GOT3 (cell line): ENCODE measurements around the gene GRIK5.
"Not testable (repeated sequence)": the region's sequence is repeated elsewhere in the genome, so short reads cannot be mapped to it uniquely, and the experiment has no call there.

Source experiments
- DNase-seq: peaks from one replicate; lab custom pipeline; 2025; ENCODE audit warnings: mixed read lengths; lab: John Stamatoyannopoulos, UW

The GRIK5 gene

DNA sequence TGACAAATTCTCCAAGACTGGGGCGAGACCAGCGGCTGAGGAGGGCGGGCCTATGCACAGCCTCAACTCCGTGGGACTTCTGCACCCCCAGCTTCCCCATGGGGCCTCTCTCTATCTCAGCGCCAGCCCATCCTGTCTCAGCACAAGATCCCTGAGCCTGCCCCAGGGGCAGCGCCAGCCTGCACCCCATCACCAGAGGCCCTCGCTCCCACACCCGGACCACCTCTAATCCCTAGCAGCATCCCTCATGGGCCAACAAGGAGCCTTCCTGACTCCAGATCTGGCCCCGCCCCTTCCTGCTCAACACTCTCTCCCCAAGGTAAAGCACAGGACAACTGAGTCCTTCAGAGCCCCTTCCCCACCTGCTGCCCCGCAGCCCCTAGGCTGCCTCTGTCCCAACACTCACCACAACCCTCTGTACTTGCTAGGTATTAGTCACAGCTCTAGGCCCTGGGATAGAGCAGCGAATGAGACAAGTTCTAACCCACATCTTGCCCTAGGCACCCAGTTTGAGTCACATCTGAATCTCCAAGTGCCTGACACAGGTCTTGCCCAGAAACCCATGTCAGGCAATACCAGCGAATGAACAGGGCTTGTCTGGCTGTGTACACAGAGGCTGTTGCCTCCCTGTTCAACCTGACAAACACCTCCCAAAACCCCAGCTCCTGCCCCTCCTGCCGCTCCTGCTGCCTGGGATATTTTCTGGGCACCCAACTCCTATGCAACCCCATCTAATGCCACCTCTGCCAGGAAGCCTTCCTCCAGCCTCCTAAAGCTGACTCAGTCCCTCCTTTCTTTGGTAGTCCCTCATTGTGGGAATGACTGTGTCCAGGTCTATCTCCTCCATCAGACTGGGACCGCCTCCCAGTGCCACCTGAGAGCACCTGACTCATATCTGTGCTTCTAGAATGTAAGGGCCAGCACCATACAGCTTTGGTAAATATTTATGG is 18.6 kb downstream of the GRIK5 start:
- no peak for DNase-seq

DNA sequence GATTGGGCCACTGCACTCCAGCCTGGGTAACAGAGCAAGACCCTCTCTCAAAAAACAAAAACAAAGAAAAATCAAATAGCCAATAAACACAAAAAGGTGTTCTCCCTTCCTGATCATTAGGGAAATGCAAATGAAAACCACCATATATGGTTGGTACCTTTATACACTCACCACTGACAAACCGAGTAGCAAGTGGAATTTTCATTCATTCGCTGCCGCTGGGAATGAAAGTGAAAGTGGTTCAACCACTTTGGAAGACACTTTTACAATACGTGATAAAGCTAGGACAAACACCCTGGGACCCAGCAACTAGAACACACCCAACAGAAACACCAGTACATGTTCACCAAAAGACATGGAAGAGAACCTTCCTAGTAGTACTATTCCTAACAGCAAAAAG is 21.0 kb downstream of the GRIK5 start:
- DNase-seq = no peak

DNA sequence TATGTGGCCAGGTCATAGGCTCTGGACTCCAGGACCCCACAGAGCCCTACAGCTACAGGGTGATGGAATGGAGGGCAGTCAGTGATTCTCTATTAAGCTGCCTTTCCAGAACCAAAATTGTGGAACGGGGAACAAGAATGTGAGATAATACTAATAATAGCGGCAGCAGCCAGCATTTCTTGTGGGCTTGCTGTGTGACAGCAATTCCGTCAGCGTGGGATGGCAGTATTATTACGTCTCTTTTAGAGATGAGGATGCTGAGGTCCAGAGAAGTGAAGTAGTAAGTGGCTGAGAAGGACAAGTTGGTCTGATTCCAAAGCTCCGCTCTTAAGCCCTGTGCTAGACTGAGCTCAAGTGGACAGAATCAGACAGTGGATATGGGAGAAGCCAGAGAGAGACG is 24.4 kb downstream of the GRIK5 start:
- no peak for DNase-seq

DNA sequence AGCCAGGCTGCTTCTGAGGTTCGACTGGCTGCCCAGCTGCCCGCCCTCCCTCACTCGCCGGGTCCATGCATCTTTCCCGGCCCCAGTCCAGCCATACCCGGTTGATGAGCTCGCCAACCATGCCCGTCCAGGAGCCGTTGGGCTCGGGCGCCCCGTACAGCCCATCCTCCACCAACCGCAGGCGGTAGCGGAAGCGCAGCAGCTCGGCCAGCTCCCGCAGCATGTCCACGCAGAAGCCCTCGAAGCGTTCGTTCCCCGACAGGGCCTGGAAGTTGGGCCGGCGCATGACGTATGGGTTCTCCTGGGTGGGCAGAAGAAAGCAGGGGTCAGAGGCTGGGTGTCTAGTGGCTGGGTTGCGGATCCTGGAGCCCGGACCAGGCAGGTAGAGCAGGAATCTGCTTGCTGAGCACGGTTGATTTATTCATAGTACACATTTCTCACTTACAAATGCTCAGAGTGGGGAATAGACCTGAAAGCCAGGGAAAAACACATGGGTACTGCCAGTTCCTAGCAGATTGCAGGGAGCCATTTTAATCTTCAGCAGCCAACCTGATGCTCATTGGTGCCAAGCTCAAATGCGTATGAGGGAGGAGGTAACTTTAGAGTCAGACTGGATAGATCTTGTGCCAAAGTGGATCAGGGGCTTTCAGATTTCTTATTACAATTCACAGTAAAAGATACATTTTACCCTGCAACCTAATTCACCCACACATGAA is 27.4 kb downstream of the GRIK5 start:
- no peak for DNase-seq

DNA sequence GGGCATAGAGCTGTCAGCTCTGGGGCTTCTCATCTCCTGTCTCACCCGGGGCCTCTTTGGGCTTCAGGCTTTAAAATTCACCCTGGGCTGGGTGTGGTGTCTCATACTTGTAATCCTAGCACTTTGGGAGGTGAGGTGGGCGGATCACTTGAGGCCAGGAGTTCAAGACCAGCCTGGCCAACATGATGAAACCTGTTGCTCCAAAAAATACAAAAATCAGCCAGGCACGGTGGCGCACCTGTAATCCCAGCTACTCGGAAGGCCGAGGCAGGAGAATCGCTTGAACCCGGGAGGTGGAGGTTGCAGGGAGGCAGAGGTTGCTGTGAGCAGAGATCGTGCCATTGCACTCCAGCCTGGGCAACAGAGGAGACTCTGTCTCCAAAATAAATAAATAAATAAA is 29.5 kb downstream of the GRIK5 start:
- DNase-seq = not testable (repeated sequence)

DNA sequence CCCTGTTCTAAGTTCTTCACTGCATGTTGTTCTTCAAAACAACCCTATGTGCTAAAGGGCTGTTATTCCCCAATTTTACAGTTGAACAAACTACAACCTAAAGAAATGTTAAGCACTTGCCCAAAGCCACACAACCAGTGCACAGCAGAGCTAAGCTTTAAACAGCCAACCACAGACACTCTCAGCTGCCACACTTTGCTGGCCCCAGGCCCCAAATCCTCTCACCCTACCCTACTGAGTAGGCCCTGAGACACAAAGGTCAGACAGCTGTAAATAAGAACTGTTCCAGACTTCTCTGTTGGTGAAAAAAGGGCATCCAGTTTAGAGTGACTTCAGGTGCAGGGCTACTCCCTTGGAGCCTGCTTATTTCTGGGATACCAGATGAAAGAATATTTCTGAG is 30.0 kb downstream of the GRIK5 start:
- DNase-seq = no peak

DNA sequence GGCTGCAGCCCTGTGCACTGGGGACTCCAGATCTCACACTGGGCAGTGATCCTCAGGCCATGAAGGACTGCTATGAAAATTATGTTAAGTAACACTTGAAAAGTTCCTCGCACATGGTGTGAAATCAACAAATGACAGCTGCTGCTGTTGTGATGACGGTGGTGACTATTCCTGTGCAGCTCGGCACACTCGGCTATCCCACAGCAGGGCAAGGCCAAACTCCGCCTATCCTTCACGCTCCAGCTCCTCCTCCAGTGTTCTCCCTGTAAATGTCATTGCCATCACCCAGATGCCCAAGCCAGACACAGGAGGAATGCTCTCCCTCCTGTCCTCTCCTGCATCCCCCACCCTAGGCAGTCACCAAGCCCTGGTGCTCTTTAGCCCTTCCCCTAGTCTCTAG is 31.3 kb downstream of the GRIK5 start:
- DNase-seq = no peak

DNA sequence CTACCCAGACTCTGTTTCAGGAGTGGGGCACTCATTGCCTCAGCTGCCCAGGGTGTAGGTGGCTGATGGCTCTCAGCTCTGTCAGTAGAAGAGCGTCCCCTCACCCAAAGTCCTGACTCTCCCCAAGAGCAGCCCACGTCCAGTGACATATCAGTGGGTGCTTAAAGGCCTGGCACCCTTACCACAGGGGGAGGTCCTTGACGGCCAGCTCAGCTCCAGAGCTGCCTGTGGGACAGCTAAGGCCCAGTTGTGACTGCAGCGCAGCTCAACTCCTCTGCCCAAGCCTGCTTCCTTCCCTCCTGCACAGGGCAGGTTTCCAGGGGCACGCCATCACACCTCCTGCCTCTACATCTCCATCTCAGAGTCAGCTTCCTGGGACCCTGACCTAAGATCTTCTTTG is 32.4 kb downstream of the GRIK5 start:
- DNase-seq = no peak

DNA sequence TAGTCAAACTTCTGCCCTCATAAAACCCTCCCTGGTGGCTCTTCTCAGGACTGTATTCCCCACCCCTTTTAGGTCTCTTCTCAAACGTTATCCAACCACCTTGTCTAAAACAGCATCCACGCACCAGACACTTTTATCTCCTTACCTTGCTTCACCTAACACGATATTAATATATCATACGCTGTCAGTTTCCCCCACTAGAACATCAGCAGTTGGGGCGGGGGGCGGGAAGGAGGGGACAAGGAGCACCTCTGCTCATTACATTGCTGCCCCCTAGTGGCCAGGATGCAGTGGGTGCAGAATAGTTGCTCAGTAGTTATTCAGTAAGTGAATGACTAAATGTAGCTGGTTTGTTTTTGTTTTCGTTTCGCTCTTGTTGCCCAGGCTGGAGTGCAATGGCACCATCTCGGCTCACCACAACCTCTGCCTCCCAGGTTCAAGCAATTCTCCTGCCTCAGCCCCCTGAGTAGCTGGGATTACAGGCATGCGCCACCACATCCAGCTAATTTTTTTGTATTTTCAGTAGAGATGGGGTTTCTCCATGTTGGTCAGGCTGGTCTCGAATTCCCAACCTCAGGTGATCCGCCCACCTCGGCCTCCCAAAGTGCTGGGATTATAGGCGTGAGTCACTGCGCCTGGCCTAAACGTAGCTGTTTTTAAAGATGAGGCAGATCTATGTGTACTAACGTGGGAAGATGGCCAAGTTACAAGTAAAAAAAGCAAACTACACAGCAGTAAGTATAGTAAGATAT is 35.2 kb downstream of the GRIK5 start:
- not testable (repeated sequence) for DNase-seq

DNA sequence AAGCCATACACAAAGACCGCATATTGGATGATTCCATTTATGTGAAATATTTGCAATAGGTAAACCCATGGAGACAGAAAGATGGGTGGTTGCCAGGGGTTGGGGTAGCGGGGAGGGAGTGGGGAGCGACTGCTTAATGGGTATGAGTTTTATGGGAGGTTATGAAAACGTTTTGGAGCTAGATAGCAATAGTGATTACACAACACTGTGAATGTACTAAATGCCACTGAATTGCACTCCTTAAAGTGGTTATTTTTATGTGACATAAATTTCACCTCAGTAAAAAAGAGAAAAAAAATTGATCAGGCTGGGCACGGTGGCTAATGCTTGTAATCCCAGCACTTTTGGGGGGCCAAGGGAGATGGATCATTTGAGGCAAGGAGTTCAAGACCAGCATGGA is 36.6 kb downstream of the GRIK5 start:
- no peak for DNase-seq

DNA sequence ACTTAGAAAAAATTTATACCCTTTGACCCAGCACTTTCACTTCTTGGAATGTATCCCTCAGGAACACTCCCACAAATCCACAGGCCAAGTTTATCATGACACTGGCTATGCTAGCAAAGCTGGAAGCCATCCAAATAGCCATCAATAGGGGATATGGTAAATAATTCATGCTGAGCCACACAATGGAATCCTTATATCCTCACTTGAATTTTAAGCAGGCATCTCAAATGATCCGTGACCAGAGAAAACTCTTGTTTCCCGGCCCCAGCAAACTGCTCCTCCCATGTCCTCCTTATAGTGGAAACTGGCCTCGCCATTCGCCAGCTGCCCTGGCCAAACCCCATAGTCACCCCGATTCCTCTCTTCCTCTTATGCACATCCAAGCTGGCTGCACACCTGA is 37.6 kb downstream of the GRIK5 start:
- DNase-seq = no peak

DNA sequence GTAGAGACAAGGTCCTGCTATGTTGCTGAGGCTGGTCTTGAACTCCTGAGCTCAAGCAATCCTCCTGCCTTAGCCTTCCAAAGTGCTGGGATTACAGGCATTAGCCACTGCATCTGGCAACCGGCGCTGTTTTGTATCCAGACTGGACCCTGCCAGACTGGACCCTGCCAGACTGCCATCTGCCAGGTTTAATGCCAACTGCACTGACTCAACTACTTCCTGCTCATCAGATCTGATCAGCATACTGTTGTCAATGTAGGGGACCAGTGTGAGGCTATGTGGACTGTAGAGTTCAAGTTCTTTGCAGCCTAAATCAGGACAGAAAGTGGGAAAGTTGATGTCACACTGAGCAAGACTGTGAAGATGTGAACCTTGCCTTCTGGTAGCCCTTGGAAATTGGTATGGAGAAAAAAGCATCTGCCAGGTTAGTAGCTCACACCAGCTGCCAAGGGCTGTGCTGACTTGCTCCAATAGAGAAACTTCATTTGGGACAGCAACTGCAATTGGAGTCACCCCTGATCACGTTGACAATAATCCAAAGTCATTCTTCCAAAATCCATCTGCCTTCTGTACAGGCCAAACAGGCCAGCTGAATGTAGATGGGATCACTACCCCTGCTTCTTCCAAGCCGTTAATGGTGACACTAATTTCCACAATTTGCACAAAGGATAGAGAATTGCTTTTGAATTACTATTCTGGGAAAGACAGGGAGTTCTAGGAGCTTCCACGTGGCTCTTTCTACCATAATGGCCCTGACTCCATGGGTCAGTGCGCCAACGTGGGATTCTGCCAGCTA is 39.2 kb downstream of the GRIK5 start:
- DNase-seq = no peak

DNA sequence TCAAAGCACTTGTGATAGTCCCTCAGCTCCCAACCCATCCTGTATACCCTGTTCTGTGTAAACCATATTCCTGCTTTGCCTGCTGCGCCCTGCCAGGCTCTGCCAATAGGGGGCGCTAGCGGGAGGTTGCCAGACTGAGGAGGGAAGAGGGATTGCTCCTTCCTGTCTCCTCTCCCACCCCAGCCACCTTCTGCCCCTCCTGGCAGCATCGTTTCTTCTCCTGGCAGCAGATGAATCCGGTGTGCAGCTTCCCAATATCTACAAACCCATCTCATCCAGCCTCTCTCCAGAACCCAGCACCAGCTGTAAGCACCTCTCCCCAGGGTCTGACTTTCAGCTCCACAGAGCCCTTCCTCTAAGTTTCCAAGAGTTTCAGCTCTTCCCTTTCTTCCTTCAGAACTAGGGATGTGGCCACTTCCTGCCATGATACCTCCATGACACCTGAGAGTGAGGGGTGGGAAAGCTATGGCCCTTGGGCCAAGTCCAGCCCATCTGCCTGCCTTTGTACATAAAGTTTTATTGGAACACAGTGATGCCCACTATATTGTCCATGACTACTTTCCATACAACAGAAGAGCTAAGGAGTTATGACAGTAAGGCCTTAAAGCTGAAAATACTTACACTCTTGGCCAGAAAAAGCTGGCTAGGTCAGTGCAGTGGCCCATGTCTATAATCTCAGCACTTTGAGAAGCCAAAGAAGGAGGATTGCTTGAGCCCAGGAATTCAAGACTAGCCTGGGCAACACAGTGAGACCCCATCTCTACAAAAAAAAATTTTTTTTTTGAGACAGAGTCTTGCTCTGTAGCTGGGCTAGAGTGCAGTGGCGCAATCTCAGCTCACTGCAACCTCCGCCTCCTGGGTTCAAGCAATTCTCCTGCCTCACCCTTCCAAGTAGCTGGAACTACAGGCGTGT is 41.4 kb downstream of the GRIK5 start:
- no peak for DNase-seq

DNA sequence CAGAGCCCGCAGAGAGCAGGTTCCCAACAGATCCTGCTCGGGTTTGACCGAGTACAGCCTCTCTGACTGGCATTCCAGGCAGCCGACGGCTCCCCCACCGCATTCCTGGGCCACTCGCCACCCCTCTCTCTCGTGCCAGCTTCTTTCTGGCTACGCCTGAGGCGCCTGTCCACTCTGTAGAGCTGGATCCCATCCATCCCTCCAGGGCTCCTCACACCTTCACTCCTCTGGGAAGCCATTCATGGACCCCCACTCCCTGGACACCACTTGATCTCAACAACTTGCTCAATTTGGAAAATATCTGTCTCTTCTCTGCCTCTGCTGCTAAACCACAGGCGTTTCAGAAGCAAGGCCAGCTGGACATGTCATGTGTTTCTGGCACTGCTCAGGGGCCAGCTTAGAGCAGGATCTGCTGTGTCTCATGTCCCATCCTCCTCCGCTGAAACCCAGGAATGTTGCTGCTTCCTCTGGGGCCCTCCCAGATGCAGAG is 45.3 kb downstream of the GRIK5 start:
- no peak for DNase-seq

DNA sequence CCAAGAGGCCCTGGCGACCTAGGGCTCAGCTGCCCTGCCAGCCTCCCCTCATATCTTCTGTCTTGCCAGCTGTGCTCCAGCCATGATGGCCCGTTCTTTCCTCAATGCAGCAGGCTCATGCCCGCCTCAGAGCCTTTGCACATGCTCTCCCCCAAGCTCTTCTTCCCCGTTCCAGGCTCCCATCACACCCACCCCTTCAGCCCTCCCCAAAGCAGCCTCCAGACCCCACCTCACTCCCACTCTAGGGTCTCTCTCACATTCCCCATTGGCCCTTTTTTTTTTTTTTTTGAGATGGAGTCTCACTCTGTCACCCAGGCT is 46.1 kb downstream of the GRIK5 start:
- DNase-seq = no peak

DNA sequence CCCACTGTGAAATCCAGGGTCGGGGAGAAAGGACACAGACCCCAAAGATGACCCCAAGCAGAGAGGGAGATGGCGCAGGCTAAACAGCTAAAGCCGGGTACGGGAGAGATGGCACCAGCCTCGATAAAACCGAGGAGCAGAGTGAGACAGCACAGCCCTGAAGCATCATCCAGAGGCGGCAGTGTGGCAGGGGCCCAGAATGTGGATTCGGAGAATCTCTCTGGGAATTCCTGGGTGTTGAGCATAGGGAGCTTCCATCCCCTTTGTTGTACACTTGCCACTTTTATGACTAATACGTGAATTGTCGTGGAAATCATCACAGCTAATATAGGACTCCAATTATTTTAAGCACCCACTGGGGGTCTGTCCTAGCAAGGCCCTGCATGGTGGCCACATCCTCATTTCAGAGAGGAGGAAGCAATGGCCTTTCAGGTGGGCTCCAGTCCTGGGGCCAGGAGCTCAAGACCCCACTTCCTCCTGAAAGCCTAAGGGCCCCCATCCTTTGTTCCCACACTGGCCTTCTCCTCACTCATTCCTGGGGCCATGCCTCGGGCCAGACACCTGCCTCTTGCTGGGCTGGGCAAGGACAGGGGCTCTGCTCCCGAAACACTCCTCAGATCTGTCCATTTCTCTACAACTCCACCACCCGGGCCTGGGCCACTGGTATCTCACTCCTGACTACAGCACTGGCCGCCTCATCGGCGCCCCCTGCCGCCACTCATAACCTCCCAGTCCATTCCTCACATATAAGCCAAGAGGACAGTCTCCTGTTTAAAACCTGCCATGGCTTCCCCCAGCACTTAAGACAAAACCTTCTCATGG is 46.7 kb downstream of the GRIK5 start:
- no peak for DNase-seq

DNA sequence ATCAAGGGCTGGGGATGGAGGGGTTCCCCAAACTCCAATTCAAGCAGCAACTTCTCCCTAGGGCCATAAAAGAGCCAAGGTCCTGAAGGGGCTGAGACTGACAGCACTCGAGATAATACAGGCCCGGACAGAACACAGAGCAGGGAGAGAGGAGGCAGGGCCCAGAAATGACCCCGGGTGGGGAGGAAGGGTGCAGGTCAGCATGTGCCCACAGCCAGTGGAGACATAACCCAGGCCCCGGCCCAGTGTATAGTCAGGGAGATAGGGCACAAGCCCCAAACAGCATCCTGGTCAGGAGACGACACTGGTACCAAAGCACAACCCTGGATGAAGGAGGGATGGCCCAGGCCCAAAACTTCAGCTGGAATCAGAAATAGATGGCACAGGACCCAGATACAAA is 47.4 kb downstream of the GRIK5 start:
- no peak for DNase-seq

DNA sequence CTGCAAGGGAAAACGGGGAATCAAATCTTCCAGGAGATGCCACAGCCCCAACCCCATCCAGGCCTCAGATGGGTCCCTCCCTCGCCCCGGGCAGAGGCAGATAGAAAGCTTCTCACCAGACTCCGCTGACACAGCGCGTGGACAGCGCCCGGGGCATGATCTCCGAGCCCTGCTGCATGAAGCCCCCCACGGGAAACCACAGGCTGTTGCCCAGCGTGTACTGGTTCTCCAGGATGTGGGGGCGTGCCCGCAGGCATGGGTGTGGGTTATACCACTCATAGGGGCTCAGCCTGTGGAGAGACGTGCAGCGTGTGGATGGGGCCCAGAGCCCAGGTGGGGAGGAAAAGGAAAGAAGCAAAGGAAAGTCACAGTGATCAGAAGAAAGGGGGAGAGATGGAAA is 48.8 kb downstream of the GRIK5 start:
- no peak for DNase-seq

DNA sequence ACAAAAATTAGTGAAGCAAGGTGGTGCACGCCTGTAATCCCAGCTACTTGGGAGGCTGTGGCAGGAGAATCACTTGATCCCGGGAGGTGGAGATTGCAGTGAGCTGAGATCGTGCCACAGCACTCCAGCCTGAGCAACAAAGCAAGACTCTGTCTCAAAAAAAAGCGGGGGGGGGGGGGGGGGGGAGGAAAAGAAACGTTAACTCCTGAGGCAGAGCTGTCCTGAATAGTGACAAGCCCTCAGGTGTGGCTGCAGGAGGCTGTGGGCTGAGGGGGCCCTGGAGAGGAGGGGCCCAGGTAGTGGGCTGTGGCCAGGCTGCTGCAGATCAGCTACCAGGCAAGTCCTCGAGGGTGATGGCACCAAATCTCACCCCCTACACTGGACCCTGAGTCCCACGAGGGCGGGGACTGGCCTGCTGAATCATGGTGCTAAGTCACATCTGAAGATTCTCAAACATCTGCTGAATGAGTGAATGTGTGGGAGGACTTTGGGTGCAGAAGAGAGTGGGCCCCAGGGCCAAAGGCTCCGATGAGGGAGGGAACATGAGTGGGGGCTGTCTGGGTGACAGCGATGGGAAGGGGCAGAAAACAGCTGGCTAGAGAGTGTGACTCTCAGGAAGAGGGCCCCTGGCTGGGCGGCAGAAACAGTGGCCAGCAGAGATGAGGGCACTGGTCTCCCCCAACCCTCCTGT is 51.4 kb downstream of the GRIK5 start:
- no peak for DNase-seq
